ENCODE measurements around the gene FLCN. TPM values are rescaled to one million over a fixed set of nuclear protein-coding genes. Genes with fewer than 3 reads are reported as not detected.
"Not testable (repeated sequence)": the region's sequence is repeated elsewhere in the genome, so short reads cannot be mapped to it uniquely, and the experiment has no call there.

The FLCN gene
- total RNA-seq, 2 donors from 2014 or later = 43.8 to 125 TPM

DNA sequence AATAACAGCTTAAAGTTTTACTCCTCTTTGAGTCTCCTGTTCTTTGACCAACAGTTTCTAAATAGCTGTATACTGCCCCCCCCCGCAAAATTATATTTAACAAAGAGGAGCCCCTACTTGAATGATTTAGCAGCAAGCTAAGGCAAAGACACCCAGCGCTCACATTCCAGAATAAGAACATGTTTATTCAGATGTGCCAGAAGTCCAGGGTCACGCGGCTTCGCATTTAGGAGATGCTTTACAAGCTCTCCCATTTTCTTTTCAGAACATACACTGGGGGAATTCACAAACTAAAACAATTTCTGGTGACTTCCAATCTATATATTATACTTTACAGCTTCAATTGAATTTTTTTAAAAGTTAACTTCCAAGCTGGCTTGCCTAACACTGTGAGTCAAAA, 36.1 kb downstream of the FLCN start:
- Histone ChIP-seq H3K36me3 (no peaks in the 10 kb centered on the region), H3K9me3 (no peaks in the 10 kb centered on the region), H3K27me3 (replicated peaks; ENCODE audit: insufficient read depth) (no peaks in the 10 kb centered on the region), H3K27ac (peak overlapping the region; percentile 41 to 68), H3K4me1 (replicated peaks) (peaks cover 19% of the 10 kb centered on the region), H3K4me3 (no peak overlapping the region)
- intact Hi-C loops (cut with DNase I) = no loop called here
- WGBS = 49% methylated on average over 5 of the region's 5 CpGs
- DNase-seq (ENCODE audit: low spot score) = no peak
- TF ChIP-seq POLR2AphosphoS5 (IDR thresholded peaks at IDR 0.05) (peak; percentile 14), POLR2A (IDR thresholded peaks at IDR 0.05) (no peak)

DNA sequence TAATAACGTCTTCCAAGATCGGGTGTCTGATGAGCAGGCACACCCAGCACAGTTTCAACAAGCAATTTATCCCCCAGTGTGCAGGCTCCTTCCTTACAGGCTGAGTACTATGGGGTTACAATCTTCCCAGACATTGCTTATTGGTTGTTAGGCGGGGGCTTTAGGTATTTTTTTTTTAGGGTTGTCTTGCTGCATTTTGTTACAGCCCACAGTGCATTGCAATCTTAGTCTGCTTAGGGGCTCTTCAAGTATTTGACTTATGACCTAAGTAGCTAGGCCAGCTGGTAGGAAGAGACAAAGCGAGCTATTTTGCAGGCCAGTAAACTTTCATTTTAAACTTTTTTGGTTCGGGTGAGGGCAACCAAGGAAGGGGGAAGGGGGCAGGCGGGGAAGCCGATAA, 36.7 kb downstream of the FLCN start:
- Histone ChIP-seq H3K4me3 (no peak overlapping the region), H3K27ac (peak overlapping the region; percentile 41 to 68), H3K4me1 (replicated peaks) (peaks cover 19% of the 10 kb centered on the region), H3K9me3 (no peaks in the 10 kb centered on the region), H3K27me3 (replicated peaks; ENCODE audit: insufficient read depth) (no peaks in the 10 kb centered on the region), H3K36me3 (no peaks in the 10 kb centered on the region)
- 31% methylated on average over 7 of the region's 7 CpGs for WGBS
- no peak for TF ChIP-seq POLR2A (IDR thresholded peaks at IDR 0.05)
- TF ChIP-seq, protein P1, sequence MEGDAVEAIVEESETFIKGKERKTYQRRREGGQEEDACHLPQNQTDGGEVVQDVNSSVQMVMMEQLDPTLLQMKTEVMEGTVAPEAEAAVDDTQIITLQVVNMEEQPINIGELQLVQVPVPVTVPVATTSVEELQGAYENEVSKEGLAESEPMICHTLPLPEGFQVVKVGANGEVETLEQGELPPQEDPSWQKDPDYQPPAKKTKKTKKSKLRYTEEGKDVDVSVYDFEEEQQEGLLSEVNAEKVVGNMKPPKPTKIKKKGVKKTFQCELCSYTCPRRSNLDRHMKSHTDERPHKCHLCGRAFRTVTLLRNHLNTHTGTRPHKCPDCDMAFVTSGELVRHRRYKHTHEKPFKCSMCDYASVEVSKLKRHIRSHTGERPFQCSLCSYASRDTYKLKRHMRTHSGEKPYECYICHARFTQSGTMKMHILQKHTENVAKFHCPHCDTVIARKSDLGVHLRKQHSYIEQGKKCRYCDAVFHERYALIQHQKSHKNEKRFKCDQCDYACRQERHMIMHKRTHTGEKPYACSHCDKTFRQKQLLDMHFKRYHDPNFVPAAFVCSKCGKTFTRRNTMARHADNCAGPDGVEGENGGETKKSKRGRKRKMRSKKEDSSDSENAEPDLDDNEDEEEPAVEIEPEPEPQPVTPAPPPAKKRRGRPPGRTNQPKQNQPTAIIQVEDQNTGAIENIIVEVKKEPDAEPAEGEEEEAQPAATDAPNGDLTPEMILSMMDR (IDR thresholded peaks at IDR 0.05) = no peak
- DNase-seq (ENCODE audit: low spot score) = no peak
- intact Hi-C loops (cut with DNase I) = no loop called here

DNA sequence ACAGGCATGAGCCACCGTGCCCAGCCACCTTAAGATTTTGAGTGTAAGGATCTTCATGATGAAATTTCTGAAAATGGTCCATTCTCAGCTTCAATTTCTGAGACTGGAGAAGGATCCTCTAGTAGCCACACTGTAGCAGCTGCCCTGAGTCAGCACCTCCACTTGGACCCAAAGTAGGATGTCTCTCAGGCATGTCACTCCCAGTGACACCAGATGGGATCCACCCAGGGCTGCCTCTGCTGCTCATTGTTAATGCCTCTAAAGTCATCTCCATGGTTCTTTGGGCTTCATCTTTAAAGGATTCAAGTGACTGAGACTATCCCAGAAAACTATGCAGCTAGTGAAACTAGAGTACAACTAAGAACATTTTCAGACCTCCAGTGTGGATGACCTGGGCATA, 38.7 kb downstream of the FLCN start:
- no peaks in the 10 kb centered on the region for H3K27me3 ChIP-seq (replicated peaks; ENCODE audit: insufficient read depth)
- no peaks in the 10 kb centered on the region for H3K36me3 ChIP-seq
- TF ChIP-seq POLR2AphosphoS5 (IDR thresholded peaks at IDR 0.05) = no peak
- TF ChIP-seq, protein P1 (IDR thresholded peaks at IDR 0.05) = no peak
- TF ChIP-seq POLR2A (IDR thresholded peaks at IDR 0.05) = no peak
- no peaks in the 10 kb centered on the region for H3K9me3 ChIP-seq
- H3K4me1 ChIP-seq (replicated peaks) = peaks cover 5% of the 10 kb centered on the region
- 100% methylated on average over 1 of the region's 1 CpG for WGBS
- no peak overlapping the region for H3K4me3 ChIP-seq
- intact Hi-C loops (cut with DNase I) = no loop called here
- no peak for DNase-seq (ENCODE audit: low spot score)
- H3K27ac ChIP-seq = no peak overlapping the region

DNA sequence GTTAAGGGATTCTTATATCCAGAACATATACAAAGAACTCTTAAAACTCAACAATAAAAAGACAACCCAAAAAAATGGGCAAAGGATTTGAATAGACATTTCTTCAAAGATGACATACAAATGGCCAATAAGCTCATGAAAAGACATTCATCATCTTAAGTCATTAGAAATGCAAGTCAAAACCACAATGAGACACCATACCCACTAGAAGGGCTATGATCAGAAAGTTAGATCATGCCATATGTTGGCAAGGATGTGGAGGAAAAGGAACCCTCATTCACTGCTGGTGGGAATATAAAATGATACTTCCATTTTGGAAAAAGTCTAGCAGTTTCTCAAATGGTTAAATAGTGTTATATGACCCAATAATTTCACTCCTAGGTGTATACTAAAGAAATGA, 40.2 kb downstream of the FLCN start:
- H3K4me1 ChIP-seq (replicated peaks) = peaks cover 5% of the 10 kb centered on the region
- H3K9me3 ChIP-seq = no peaks in the 10 kb centered on the region
- H3K36me3 ChIP-seq = no peaks in the 10 kb centered on the region
- DNase-seq (ENCODE audit: low spot score) = no peak
- H3K27me3 ChIP-seq (replicated peaks; ENCODE audit: insufficient read depth) = no peaks in the 10 kb centered on the region
- H3K4me3 ChIP-seq = no peak overlapping the region
- H3K27ac ChIP-seq = no peak overlapping the region
- intact Hi-C loops (cut with DNase I) = no loop called here
- TF ChIP-seq POLR2AphosphoS5 (IDR thresholded peaks at IDR 0.05) (no peak), POLR2A (IDR thresholded peaks at IDR 0.05) (no peak)
- TF ChIP-seq, protein P1 (IDR thresholded peaks at IDR 0.05) = no peak

DNA sequence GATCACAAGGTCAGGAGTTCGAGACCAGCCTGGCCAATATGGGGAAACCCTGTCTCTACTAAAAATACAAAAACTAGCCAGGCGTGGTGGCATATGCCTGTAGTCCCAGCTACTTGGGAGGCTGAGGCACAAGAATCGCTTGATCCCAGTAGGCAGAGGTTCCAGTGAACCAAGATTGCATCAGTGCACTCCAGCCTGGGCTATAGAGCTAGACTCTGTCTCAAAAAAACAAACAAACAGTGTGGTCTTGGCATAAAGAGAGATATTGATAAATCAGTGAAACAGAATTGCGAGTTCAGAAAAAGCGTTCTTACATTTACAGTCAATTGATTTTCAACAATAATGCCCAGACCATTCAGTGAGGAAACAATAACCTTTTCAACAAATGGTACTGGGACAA, 41.5 kb downstream of the FLCN start:
- H3K36me3 ChIP-seq; H3K4me1 ChIP-seq (replicated peaks); intact Hi-C loops (cut with DNase I); H3K9me3 ChIP-seq; H3K27me3 ChIP-seq (replicated peaks; ENCODE audit: insufficient read depth); DNase-seq (ENCODE audit: low spot score); H3K27ac ChIP-seq; H3K4me3 ChIP-seq: not testable (repeated sequence)
- WGBS = 96% methylated on average over 5 of the region's 5 CpGs

DNA sequence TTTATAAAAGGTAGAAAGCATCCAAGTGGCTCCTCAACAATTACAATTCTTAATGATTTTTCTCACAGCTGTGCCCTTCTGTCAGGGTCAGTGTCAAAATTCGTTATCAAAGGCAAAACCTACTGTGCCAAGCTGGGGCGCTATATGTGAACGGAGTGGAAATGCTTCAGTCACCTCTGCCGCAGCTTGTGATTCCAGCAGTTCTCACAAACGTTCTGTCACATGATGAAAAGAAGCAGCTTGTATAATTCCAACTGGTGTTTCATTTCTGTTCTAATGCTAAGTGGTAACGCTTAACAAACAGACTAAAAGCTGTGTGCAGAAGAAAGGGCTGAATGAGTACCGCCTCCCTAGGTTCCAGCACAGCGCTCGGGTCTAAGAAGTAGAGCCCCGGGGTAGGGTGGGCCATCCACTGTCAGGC, 45.0 kb downstream of the FLCN start:
- no peaks in the 10 kb centered on the region for H3K27me3 ChIP-seq (replicated peaks; ENCODE audit: insufficient read depth)
- WGBS = 37% methylated on average over 10 of the region's 10 CpGs
- H3K4me1 ChIP-seq (replicated peaks) = peaks cover 4% of the 10 kb centered on the region
- no peak for DNase-seq (ENCODE audit: low spot score)
- H3K9me3 ChIP-seq = no peaks in the 10 kb centered on the region
- H3K4me3 ChIP-seq = no peak overlapping the region
- H3K36me3 ChIP-seq = no peaks in the 10 kb centered on the region
- peak; percentile 6 for TF ChIP-seq POLR2AphosphoS5 (IDR thresholded peaks at IDR 0.05)
- no peak for TF ChIP-seq POLR2A (IDR thresholded peaks at IDR 0.05)
- intact Hi-C loops (cut with DNase I) = no loop called here
- peak overlapping the region; percentile 44 to 62 for H3K27ac ChIP-seq

Data from prostate gland (tissue), 2 donors.